Keratinocyte (primary cell): ENCODE data around the gene PGAM2. TPM values are rescaled to one million over a fixed set of nuclear protein-coding genes. Genes with fewer than 3 reads are reported as not detected.

Experiments used
- DNase-seq: peaks from one replicate; pipeline ENCODE4 v3.0.0-alpha.2; 2011; ENCODE audit warnings: low read depth, missing footprints, low spot score
- FAIRE-seq: peaks from 2 replicates; lab custom pipeline; 2011; peaks lifted over from hg19 to GRCh38; lab: Jason Lieb, UNC
- H2AFZ ChIP-seq: 2 replicates; pipeline ENCODE4 v1.6.0; 2012; ENCODE audit warnings: low read length, control low read depth, inconsistent platforms; ENCODE audit not compliant: control insufficient read depth
- H3K27ac ChIP-seq: 2 replicates; pipeline ENCODE4 v1.5.1; 2011; ENCODE audit warnings: low read length; ENCODE audit not compliant: control insufficient read depth, insufficient read depth
- H3K27me3 ChIP-seq: 3 replicates; pipeline ENCODE4 v1.6.0; 2011; ENCODE audit warnings: low read length; ENCODE audit not compliant: control insufficient read depth, insufficient read depth; ENCODE audit errors: extremely low read depth
- H3K36me3 ChIP-seq, 2 experiments: 2 replicates in 1 of 2; 3 replicates in 1 of 2; pipeline ENCODE4 v1.5.1; 2011; ENCODE audit warnings: low read length in 2 of 2, mild to moderate bottlenecking in 1 of 2; ENCODE audit not compliant: control insufficient read depth in 2 of 2, insufficient read depth in 2 of 2; ENCODE audit errors: extremely low read depth in 1 of 2
- H3K4me1 ChIP-seq: 3 replicates; pipeline ENCODE4 v1.5.1; 2011; ENCODE audit warnings: low read length; ENCODE audit not compliant: control insufficient read depth, insufficient read depth; ENCODE audit errors: extremely low read depth
- H3K4me2 ChIP-seq: 3 replicates; pipeline ENCODE4 v1.6.0; 2011; ENCODE audit warnings: low read depth, low read length; ENCODE audit not compliant: control insufficient read depth, insufficient read depth; ENCODE audit errors: extremely low read depth
- H3K4me3 ChIP-seq, 3 experiments: fragments of 200-600 bp in 1 of 3; sonication (generic) in 1 of 3; 2 replicates in 2 of 3; 3 replicates in 1 of 3; pipeline ENCODE4 v1.5.1; 2011 to 2016; ENCODE audit warnings: low read length in 3 of 3, mild to moderate bottlenecking in 3 of 3, control low read depth in 2 of 3, inconsistent platforms in 1 of 3, low read depth in 1 of 3, mixed read lengths in 1 of 3, mixed run types in 1 of 3, moderate library complexity in 1 of 3; ENCODE audit not compliant: control insufficient read depth in 2 of 3, insufficient read depth in 2 of 3; ENCODE audit errors: extremely low read depth in 1 of 3
- H3K79me2 ChIP-seq: 2 replicates; pipeline ENCODE4 v1.6.0; 2012; ENCODE audit warnings: low read length; ENCODE audit not compliant: control insufficient read depth, insufficient read depth
- H3K9ac ChIP-seq: 3 replicates; pipeline ENCODE4 v1.6.0; 2011; ENCODE audit warnings: low read length; ENCODE audit not compliant: control insufficient read depth, insufficient read depth; ENCODE audit errors: extremely low read depth
- H3K9me1 ChIP-seq: 3 replicates; pipeline ENCODE4 v1.6.0; 2011; ENCODE audit warnings: low read length; ENCODE audit not compliant: control insufficient read depth, insufficient read depth; ENCODE audit errors: extremely low read depth
- H3K9me3 ChIP-seq: 2 replicates; pipeline ENCODE4 v1.5.1; 2012; ENCODE audit warnings: low read depth, low read length; ENCODE audit not compliant: control insufficient read depth
- H4K20me1 ChIP-seq: 3 replicates; pipeline ENCODE4 v1.6.0; 2011; ENCODE audit warnings: low read length; ENCODE audit not compliant: control insufficient read depth, insufficient read depth; ENCODE audit errors: extremely low read depth
- CTCF ChIP-seq, 3 experiments: IDR thresholded peaks in 1 of 3; conservative IDR thresholded peaks in 1 of 3; optimal IDR thresholded peaks in 1 of 3; 2 replicates in 2 of 3; 3 replicates in 1 of 3; pipeline versions ENCODE3 to v1.5.1; 2011; ENCODE audit warnings: low read length in 3 of 3, mild to moderate bottlenecking in 3 of 3, moderate library complexity in 2 of 3, control low read depth in 1 of 3, inconsistent platforms in 1 of 3; ENCODE audit not compliant: insufficient read depth in 2 of 3; ENCODE audit errors: extremely low read depth in 1 of 3
- EZH2 ChIP-seq: IDR thresholded peaks from one replicate; pipeline ENCODE4 v1.6.1; 2012; ENCODE audit warnings: inconsistent platforms, mild to moderate bottlenecking, low read length, moderate library complexity
- dilution Hi-C: fragments of 300-500 bp; cut with MboI; formaldehyde crosslinking; loops from one replicate; pipeline ENCODE4 v1.7.0; 2020; ENCODE audit warnings: low sequenced_read_pairs; ENCODE audit not compliant: extremely low pct_ligation_motif_present
- polyA plus RNA-seq, 5 experiments: library from polyadenylated mRNA; depleted of rRNA in 3 of 5; stranded (reverse) in 3 of 5; stranded (forward) in 1 of 5; unstranded in 1 of 5; fragments of >200 nt; gene quantifications; 1 replicate in 1 of 5; 2 replicates in 3 of 5; 3 replicates in 1 of 5; pipeline versions ENCODE4 v1.2.1 to v1.2.3, GENCODE V29; 2011 to 2012; ENCODE audit warnings: missing spikeins in 2 of 5, low read depth in 1 of 5, low replicate concordance in 1 of 5

The PGAM2 gene
- polyA plus RNA-seq, 1 donor (not counting 4 experiments of a cell fraction or from before 2014, with no cell fraction given): not detected

GRCh38 chr7:44057181-44057848 lies 8.1 kb downstream of the PGAM2 start:
- no peak overlapping the region for H3K4me3 ChIP-seq
- peaks cover 50 to 61% of the 10 kb centered on the region in 2 experiments for H3K36me3 ChIP-seq
- dilution Hi-C loops: no loop called here
- no peaks in the 10 kb centered on the region for H3K9me3 ChIP-seq
- no peak overlapping the region for H3K27ac ChIP-seq
- no peak for DNase-seq
- H3K27me3 ChIP-seq: no peaks in the 10 kb centered on the region
- H3K79me2 ChIP-seq: peaks cover 11% of the 10 kb centered on the region
- peaks cover 6% of the 10 kb centered on the region for H4K20me1 ChIP-seq
- H2AFZ ChIP-seq: no peak overlapping the region
- peaks cover 3% of the 10 kb centered on the region for H3K4me1 ChIP-seq
- H3K9ac ChIP-seq: no peak overlapping the region
- no peaks in the 10 kb centered on the region for H3K9me1 ChIP-seq
- FAIRE-seq: no peak
- TF ChIP-seq EZH2: no peak
- no peak for TF ChIP-seq CTCF (optimal IDR thresholded peaks at IDR 0.05 in 1 of 3, IDR thresholded peaks at IDR 0.05 in 1 of 3, conservative IDR thresholded peaks at IDR 0.05 in 1 of 3; ENCODE audit: extremely low read depth in 1 of 3, insufficient read depth in 2 of 3, low read length in 3 of 3)
- no peak overlapping the region for H3K4me2 ChIP-seq

GRCh38 chr7:44056681-44057080 lies 8.7 kb downstream of the PGAM2 start:
- Histone ChIP-seq H3K9ac (no peak overlapping the region), H3K27ac (no peak overlapping the region), H3K79me2 (peaks cover 12% of the 10 kb centered on the region), H3K4me3 (no peak overlapping the region), H3K4me2 (no peak overlapping the region), H3K9me1 (peaks cover 3% of the 10 kb centered on the region), H4K20me1 (peaks cover 6% of the 10 kb centered on the region), H3K9me3 (no peaks in the 10 kb centered on the region), H3K4me1 (peaks cover 3% of the 10 kb centered on the region), H2AFZ (no peak overlapping the region), H3K27me3 (no peaks in the 10 kb centered on the region), H3K36me3 (peaks cover 50 to 59% of the 10 kb centered on the region in 2 experiments)
- no peak for TF ChIP-seq CTCF (optimal IDR thresholded peaks at IDR 0.05 in 1 of 3, IDR thresholded peaks at IDR 0.05 in 1 of 3, conservative IDR thresholded peaks at IDR 0.05 in 1 of 3; ENCODE audit: extremely low read depth in 1 of 3, insufficient read depth in 2 of 3, low read length in 3 of 3)
- no peak for TF ChIP-seq EZH2
- dilution Hi-C loops: no loop called here
- DNase-seq (no peak), FAIRE-seq (no peak)
